Sigmoid colon (tissue), 7 donors: Measurements from ENCODE around the gene TMEM263. TPM values are rescaled to one million over a fixed set of nuclear protein-coding genes. Genes with fewer than 3 reads are reported as not detected.
A peak's percentile ranks its signal among the peaks of the same experiment; 100 is the strongest.

ENCODE experiments used
- DNase-seq: peaks from one replicate; pipeline ENCODE4 v3.0.0-alpha.2; 2019
- H3K27ac ChIP-seq, 4 donors: fragments of 200-600 bp; sonication (generic); one replicate each; pipeline ENCODE4 v1.5.1; 2016 to 2019; ENCODE audit warnings: mild to moderate bottlenecking in 1 of 4
- H3K27me3 ChIP-seq, 3 donors: fragments of 200-600 bp; sonication (generic); one replicate each; pipeline ENCODE4 v1.5.1; 2019; ENCODE audit warnings: mild to moderate bottlenecking in 1 of 3
- H3K36me3 ChIP-seq, 4 donors: fragments of 200-600 bp; sonication (generic); one replicate each; pipeline ENCODE4 v1.5.1; 2016 to 2019
- H3K4me1 ChIP-seq, 4 donors: fragments of 200-600 bp; sonication (generic); one replicate each; pipeline ENCODE4 v1.5.1; 2017 to 2019
- H3K4me3 ChIP-seq, 4 donors: fragments of 200-600 bp; sonication (generic); one replicate each; pipeline ENCODE4 v1.5.1; 2017 to 2019; ENCODE audit warnings: mild to moderate bottlenecking in 2 of 4, moderate library complexity in 1 of 4
- H3K9me3 ChIP-seq, 4 donors: fragments of 200-600 bp in 3 of 4; sonication (generic) in 3 of 4; one replicate each; pipeline versions ENCODE4 v1.5.1 to v1.6.1; 2013 to 2019
- EP300 ChIP-seq, 4 donors: sonication (generic); formaldehyde crosslinking; IDR thresholded peaks; one replicate each; pipeline ENCODE4 v1.6.1; 2017; ENCODE audit warnings: antibody characterized with exemption in 4 of 4
- POLR2A ChIP-seq, 2 donors: fragments of 450-650 bp; IDR thresholded peaks; one replicate each; pipeline ENCODE4 v1.6.1; 2016; ENCODE audit warnings: antibody characterized with exemption in 2 of 2, mild to moderate bottlenecking in 2 of 2, moderate library complexity in 2 of 2
- POLR2AphosphoS5 ChIP-seq, 4 donors: sonication (generic); formaldehyde crosslinking; IDR thresholded peaks; one replicate each; pipeline ENCODE4 v1.6.1; 2017; ENCODE audit warnings: antibody characterized with exemption in 4 of 4
- WGBS, 2 donors: extraction: QIAGEN DNeasy Blood & Tissue Kit; methylation state at CpG; one replicate each; pipeline ENCODE4 v1.1.7; 2013; 5-methylcytosine and 5-hydroxymethylcytosine counted together
- intact Hi-C: fragments of 100-400 bp; cut with DNase I; formaldehyde crosslinking; loops from one replicate; pipeline ENCODE4 v1.15.1; 2023
- polyA plus RNA-seq, 3 donors: library from polyadenylated mRNA; stranded (reverse); fragments of 200-250 nt; gene quantifications; one replicate each; pipeline ENCODE4 v1.2.3, GENCODE V29; 2013
- total RNA-seq, 4 donors: library from RNA; depleted of rRNA; stranded (reverse); fragments of >200 nt; gene quantifications; one replicate each; pipeline ENCODE4 v1.1.0, GENCODE V29; 2016
- TF ChIP-seq, protein P1 (sequence below), 4 experiments: fragments of 450-650 bp in 3 of 4; fragments of 200-600 bp in 1 of 4; IDR thresholded peaks; one replicate each; pipeline ENCODE4 v1.5.1; 2016 to 2019; ENCODE audit warnings: antibody characterized with exemption in 4 of 4, mild to moderate bottlenecking in 3 of 4, moderate library complexity in 2 of 4
- donor health status: healthy with polysubstance abuse.
- donor health status: Bipolar disorder and iron deficiency.
- donor health status: healthy.

Gene TMEM263
- total and polyA plus RNA-seq, 7 donors: 12.6 to 51.7 (median 39.5) TPM

DNA sequence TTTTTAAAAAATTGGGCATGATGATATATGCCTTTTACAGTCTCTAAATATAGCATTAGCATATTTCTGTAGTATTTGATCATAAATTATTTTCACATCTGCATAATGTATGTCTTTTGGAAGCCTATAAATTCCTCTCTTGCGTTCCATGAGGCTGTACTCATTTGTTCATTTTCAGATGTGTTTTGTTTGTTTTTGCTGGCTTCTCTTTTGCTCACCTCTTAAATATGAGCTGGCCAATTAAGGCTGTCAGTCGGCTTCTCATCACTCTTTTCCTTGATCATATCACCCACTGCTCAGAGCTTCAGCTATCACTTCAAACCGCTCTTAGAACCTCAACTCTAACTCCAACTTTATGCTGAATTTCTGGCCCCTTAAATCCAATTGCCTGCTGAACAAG is 6.6 kb downstream of the TMEM263 start:
- H3K27ac ChIP-seq: peak overlapping the region in 2 of 4 donors; percentile 19 to 29
- no peaks in the 10 kb centered on the region for H3K9me3 ChIP-seq
- peaks cover 0 to 8% (median 1%) of the 10 kb centered on the region in 4 donors for H3K36me3 ChIP-seq
- DNase-seq: no peak
- intact Hi-C loops: no loop called here
- peaks cover 0 to 59% (median 46%) of the 10 kb centered on the region in 4 donors for H3K4me1 ChIP-seq
- H3K4me3 ChIP-seq: no peak overlapping the region
- TF ChIP-seq POLR2AphosphoS5 (IDR thresholded peaks at IDR 0.05) (peak in 1 of 4 donors; percentile 5), EP300 (IDR thresholded peaks at IDR 0.05) (no peak)
- WGBS, 2 donors: 87 to 96% methylated on average over 3 of the region's 3 CpGs
- H3K27me3 ChIP-seq: no peaks in the 10 kb centered on the region

DNA sequence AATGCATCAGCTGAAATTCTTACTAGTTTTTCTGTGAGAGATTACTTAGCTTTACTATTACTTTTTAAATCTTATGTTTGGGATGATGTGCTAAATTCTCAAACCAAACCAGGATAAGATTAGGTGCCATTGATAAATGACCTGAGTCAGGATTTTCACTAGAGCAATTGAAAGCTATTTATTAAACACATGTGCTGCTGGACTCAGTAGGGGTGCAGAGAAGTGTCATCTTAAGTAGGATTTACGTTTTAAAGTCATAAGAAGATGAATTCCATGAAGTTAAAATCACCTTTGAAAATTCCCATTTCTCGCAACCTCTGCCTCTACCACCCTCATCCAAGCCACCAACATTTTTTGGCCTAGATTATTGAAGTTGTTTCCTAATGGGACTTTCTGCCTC is 8.8 kb downstream of the TMEM263 start:
- Histone ChIP-seq H3K4me1 (peaks cover 0 to 37% (median 23%) of the 10 kb centered on the region in 4 donors), H3K9me3 (no peaks in the 10 kb centered on the region), H3K4me3 (no peak overlapping the region), H3K27me3 (no peaks in the 10 kb centered on the region), H3K27ac (no peak overlapping the region), H3K36me3 (peaks cover 0 to 29% (median 5%) of the 10 kb centered on the region in 4 donors)
- DNase-seq: no peak
- intact Hi-C loops: no loop called here
- TF ChIP-seq EP300 (IDR thresholded peaks at IDR 0.05) (no peak), POLR2A (IDR thresholded peaks at IDR 0.05) (no peak)
- TF ChIP-seq, protein P1, sequence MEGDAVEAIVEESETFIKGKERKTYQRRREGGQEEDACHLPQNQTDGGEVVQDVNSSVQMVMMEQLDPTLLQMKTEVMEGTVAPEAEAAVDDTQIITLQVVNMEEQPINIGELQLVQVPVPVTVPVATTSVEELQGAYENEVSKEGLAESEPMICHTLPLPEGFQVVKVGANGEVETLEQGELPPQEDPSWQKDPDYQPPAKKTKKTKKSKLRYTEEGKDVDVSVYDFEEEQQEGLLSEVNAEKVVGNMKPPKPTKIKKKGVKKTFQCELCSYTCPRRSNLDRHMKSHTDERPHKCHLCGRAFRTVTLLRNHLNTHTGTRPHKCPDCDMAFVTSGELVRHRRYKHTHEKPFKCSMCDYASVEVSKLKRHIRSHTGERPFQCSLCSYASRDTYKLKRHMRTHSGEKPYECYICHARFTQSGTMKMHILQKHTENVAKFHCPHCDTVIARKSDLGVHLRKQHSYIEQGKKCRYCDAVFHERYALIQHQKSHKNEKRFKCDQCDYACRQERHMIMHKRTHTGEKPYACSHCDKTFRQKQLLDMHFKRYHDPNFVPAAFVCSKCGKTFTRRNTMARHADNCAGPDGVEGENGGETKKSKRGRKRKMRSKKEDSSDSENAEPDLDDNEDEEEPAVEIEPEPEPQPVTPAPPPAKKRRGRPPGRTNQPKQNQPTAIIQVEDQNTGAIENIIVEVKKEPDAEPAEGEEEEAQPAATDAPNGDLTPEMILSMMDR (IDR thresholded peaks at IDR 0.05): no peak
- 94 to 96% methylated on average over 2 of the region's 2 CpGs for WGBS, 2 donors

DNA sequence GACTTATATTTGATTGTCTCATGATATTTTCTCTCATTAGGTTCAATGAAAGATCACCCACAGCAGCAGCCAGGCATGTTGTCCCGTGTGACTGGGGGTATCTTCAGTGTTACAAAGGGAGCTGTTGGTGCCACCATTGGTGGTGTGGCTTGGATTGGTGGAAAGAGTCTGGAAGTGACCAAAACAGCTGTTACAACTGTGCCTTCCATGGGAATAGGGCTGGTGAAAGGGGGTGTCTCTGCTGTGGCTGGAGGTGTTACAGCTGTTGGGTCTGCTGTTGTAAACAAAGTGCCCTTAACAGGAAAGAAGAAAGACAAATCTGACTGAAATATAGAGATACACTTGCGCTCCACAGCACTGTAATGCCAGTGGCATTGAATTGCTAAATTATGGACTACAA is 15.4 kb downstream of the TMEM263 start:
- peaks cover 6 to 49% (median 8%) of the 10 kb centered on the region in 4 donors for H3K36me3 ChIP-seq
- TF ChIP-seq POLR2A (IDR thresholded peaks at IDR 0.05): no peak
- no peak for TF ChIP-seq POLR2AphosphoS5 (IDR thresholded peaks at IDR 0.05)
- no peak for TF ChIP-seq EP300 (IDR thresholded peaks at IDR 0.05)
- TF ChIP-seq, protein P1 (IDR thresholded peaks at IDR 0.05): no peak
- no peak overlapping the region for H3K4me3 ChIP-seq
- H3K27ac ChIP-seq: no peak overlapping the region
- H3K4me1 ChIP-seq: peaks cover 0 to 34% (median 23%) of the 10 kb centered on the region in 4 donors
- 93 to 99% methylated on average over 2 of the region's 2 CpGs for WGBS, 2 donors
- DNase-seq: no peak
- no peaks in the 10 kb centered on the region for H3K27me3 ChIP-seq
- no peaks in the 10 kb centered on the region for H3K9me3 ChIP-seq
- intact Hi-C loops: no loop called here

- Histone ChIP-seq H3K27me3 (no peaks in the 10 kb centered on the region), H3K4me3 (no peak overlapping the region), H3K36me3 (peaks cover 0 to 29% (median 6%) of the 10 kb centered on the region in 4 donors), H3K9me3 (no peaks in the 10 kb centered on the region), H3K4me1 (peaks cover 0 to 57% (median 47%) of the 10 kb centered on the region in 4 donors), H3K27ac (no peak overlapping the region)
- intact Hi-C loops: no loop called here
- TF ChIP-seq, protein P1 (IDR thresholded peaks at IDR 0.05): no peak
- TF ChIP-seq EP300 (IDR thresholded peaks at IDR 0.05) (no peak), POLR2A (IDR thresholded peaks at IDR 0.05) (no peak), POLR2AphosphoS5 (IDR thresholded peaks at IDR 0.05) (no peak)
- no peak for DNase-seq
These were observed 17.8 kb downstream of the TMEM263 start for GRCh38 chr12:106973545-106973944.

DNA sequence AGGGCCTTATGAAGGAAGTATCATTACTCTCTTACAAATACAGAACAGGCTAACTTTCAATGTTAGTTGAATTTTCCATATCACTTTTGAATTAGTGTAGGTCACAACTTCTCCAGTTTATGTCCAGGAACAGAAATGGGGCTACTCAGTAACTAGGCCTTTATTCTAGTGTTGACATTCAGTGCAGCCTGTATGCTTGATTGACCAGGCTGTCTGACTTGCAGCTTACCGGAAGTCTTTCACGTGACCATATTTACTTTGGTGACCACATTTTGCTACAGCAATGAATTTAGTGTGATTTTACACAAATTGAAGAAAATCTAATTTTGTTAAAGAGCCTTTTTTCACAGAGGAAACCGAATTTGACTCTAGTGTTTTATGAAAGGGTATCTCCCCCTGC is 18.8 kb downstream of the TMEM263 start:
- Histone ChIP-seq H3K4me3 (no peak overlapping the region), H3K4me1 (peaks cover 0 to 63% (median 53%) of the 10 kb centered on the region in 4 donors), H3K27ac (no peak overlapping the region), H3K9me3 (no peaks in the 10 kb centered on the region), H3K36me3 (peaks cover 0 to 20% (median 6%) of the 10 kb centered on the region in 4 donors), H3K27me3 (no peaks in the 10 kb centered on the region)
- TF ChIP-seq POLR2A (IDR thresholded peaks at IDR 0.05) (no peak), POLR2AphosphoS5 (IDR thresholded peaks at IDR 0.05) (no peak), EP300 (IDR thresholded peaks at IDR 0.05) (no peak)
- TF ChIP-seq, protein P1 (IDR thresholded peaks at IDR 0.05): no peak
- intact Hi-C loops: no loop called here
- no peak for DNase-seq
- 36 to 76% methylated on average over 3 of the region's 3 CpGs for WGBS, 2 donors
